ENCODE data around the gene PNPLA2. TPM values are rescaled to one million over a fixed set of nuclear protein-coding genes. Genes with fewer than 3 reads are reported as not detected.
A peak's percentile ranks its signal among the peaks of the same experiment; 100 is the strongest.

Gene PNPLA2
- total RNA-seq, 1 experiment from 2014 or later = 13.4 TPM

- DNase-seq (ENCODE audit: low spot score) = peak; percentile 79
Observed at GRCh38 chr11:797296-798092, 21.2 kb upstream of the PNPLA2 start.

GRCh38 chr11:798093-798713, 20.5 kb upstream of the PNPLA2 start, which contains the start of gene SLC25A22:
Gene SLC25A22 (minus strand): TSS chr11:798281. CDS start chr11:795006, 3,275 bp downstream.
- peak; percentile 70 for DNase-seq (ENCODE audit: low spot score)

- DNase-seq (ENCODE audit: low spot score) = no peak
Observed at GRCh38 chr11:799641-800316, 18.9 kb upstream of the PNPLA2 start.

GRCh38 chr11:800473-800872, 18.2 kb upstream of the PNPLA2 start:
- no peak for DNase-seq (ENCODE audit: low spot score)

GRCh38 chr11:801097-801780, 17.5 kb upstream of the PNPLA2 start:
- no peak for DNase-seq (ENCODE audit: low spot score)

GRCh38 chr11:802018-802617, 16.6 kb upstream of the PNPLA2 start:
- DNase-seq (ENCODE audit: low spot score) = no peak

GRCh38 chr11:802693-803466, 15.8 kb upstream of the PNPLA2 start:
- no peak for DNase-seq (ENCODE audit: low spot score)

GRCh38 chr11:803467-803742, 15.3 kb upstream of the PNPLA2 start:
- DNase-seq (ENCODE audit: low spot score) = no peak

- no peak for DNase-seq (ENCODE audit: low spot score)
Observed at GRCh38 chr11:803770-804598, 14.7 kb upstream of the PNPLA2 start.

GRCh38 chr11:804599-804964, 14.1 kb upstream of the PNPLA2 start:
- DNase-seq (ENCODE audit: low spot score) = no peak

GRCh38 chr11:808427-809286, 10.1 kb upstream of the PNPLA2 start:
- DNase-seq (ENCODE audit: low spot score) = no peak

- peak; percentile 97 for DNase-seq (ENCODE audit: low spot score)
Observed at GRCh38 chr11:809287-810039, 9.3 kb upstream of the PNPLA2 start, which contains the start of gene RPLP2. Gene RPLP2 (plus strand): TSS chr11:809967. CDS start chr11:810235, 268 bp downstream.

GRCh38 chr11:810040-810567, 8.6 kb upstream of the PNPLA2 start:
- DNase-seq (ENCODE audit: low spot score) = no peak

- no peak for DNase-seq (ENCODE audit: low spot score)
Observed at GRCh38 chr11:811446-812245, 7.1 kb upstream of the PNPLA2 start.

GRCh38 chr11:812390-812789, 6.3 kb upstream of the PNPLA2 start:
- no peak for DNase-seq (ENCODE audit: low spot score)

GRCh38 chr11:813072-813455, 5.7 kb upstream of the PNPLA2 start:
- no peak for DNase-seq (ENCODE audit: low spot score)

- DNase-seq (ENCODE audit: low spot score) = no peak
Observed at GRCh38 chr11:813456-814096, 5.1 kb upstream of the PNPLA2 start.
